ENCODE measurements around the gene IL5RA.

The IL5RA gene

DNA sequence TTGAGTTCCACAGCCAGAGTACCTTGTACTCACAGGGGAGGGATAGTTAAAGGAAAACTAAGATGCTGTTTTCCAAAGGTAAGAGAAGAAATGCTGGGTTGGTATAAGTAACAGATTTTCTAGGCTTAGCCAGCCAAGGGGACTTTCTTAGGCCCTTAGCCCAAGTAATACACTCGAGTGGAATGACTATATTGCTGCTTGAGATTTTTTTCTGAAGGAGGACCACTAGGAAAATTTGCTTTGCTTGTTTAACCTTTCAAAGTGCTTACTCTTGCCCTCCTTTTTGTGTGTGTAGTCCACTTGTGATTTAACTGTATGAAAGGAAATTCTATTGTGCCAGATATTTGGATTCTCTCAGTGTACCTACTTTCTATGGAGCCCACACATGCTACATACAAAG lies 50.5 kb downstream of the IL5RA start:
- peaks cover 14% of the 10 kb centered on the region; the same call in 1 of the 2 replicates for H3K4me1 ChIP-seq (ENCODE audit: insufficient read depth, low read length)
- H3K9me3 ChIP-seq (ENCODE audit: insufficient read depth, low read depth, low read length): no peaks in the 10 kb centered on the region
- H3K27me3 ChIP-seq (ENCODE audit: insufficient read depth, low read length): no peaks in the 10 kb centered on the region

DNA sequence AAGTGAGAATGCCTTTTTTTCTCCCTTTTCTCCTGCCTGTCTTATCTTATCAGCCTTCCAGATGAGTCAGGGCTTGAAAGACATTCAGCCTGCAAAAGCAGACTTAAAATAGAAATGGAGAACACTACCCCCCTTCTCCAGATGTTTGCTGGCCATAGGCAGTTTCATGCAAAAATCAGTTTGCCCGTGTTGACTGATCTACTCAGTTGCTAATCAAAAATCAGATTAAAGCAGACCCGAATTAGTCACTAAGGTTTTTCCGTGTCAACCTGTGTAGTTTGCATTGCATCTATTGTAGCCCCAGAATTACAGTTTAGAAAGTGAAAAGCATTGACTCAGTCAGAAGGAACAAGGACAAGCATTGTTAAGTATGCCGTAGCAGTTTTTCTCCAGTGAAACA lies 56.2 kb downstream of the IL5RA start:
- Histone ChIP-seq H3K9ac (ENCODE audit: low read depth, low read length) (no peak overlapping the region), H3K4me1 (ENCODE audit: insufficient read depth, low read length) (peaks cover 7% of the 10 kb centered on the region; the same call in 1 of the 2 replicates), H3K9me3 (ENCODE audit: insufficient read depth, low read depth, low read length) (no peaks in the 10 kb centered on the region), H3K27me3 (ENCODE audit: insufficient read depth, low read length) (no peaks in the 10 kb centered on the region), H3K36me3 (ENCODE audit: insufficient read depth, low read depth, low read length) (no peaks in the 10 kb centered on the region), H3K4me3 (ENCODE audit: low read length) (no peak overlapping the region), H3K27ac (ENCODE audit: low read length) (no peak overlapping the region)

More for the DNA sequence above, 50.5 kb downstream of the IL5RA start:
- Histone ChIP-seq H3K36me3 (ENCODE audit: insufficient read depth, low read depth, low read length) (no peaks in the 10 kb centered on the region), H3K4me3 (ENCODE audit: low read length) (no peak overlapping the region), H3K27ac (ENCODE audit: low read length) (no peak overlapping the region), H3K9ac (ENCODE audit: low read depth, low read length) (no peak overlapping the region)

DNA sequence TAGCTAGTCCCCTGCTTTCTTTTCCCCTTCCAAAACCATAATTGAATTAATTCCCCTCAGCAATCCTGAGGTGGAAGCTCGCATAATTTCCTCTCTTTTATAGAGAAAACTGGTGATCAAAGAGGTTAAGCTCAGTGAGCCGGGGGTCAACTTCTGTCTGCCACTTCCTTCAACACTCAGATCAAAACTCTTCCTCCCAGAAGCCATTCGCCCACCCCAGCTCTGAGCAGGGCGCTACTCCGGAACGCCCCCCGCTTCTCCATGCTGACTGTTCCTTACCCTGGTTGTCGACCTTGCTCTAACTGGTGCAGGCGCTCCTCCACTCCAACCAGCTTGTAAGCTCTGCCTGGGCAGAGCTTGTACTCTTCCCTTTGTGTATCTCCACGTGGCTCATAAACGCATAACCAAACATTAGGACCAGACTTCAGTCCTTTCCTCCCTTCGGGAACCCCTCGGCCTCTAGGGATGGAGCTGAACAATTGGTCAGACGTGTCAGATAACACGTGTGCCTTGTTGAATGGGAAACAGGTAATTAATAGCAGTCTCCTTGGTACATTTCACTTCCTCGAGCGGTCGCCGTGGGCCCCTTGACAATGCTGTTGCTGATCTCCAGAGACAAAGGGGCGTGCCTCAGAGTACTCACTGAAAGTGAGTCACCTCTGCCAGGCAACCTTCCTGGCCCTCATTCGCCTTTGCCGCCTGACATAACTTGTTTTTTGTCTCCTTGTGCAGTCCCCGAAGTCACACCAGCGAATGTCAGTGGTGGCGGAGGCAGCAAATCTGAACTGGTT lies 71.8 kb downstream of the IL5RA start:
- Histone ChIP-seq H3K27me3 (ENCODE audit: insufficient read depth, low read length) (no peaks in the 10 kb centered on the region; the same call in 1 of the 2 replicates), H3K9ac (ENCODE audit: low read depth, low read length) (no peak overlapping the region), H3K27ac (ENCODE audit: low read length) (no peak overlapping the region), H3K4me3 (ENCODE audit: low read length) (no peak overlapping the region), H3K4me1 (ENCODE audit: insufficient read depth, low read length) (0 out of 2 replicates have a peak, but pooled peaks cover 2% of the 10 kb centered on the region), H3K36me3 (ENCODE audit: insufficient read depth, low read depth, low read length) (no peaks in the 10 kb centered on the region), H3K9me3 (ENCODE audit: insufficient read depth, low read depth, low read length) (no peaks in the 10 kb centered on the region)

DNA sequence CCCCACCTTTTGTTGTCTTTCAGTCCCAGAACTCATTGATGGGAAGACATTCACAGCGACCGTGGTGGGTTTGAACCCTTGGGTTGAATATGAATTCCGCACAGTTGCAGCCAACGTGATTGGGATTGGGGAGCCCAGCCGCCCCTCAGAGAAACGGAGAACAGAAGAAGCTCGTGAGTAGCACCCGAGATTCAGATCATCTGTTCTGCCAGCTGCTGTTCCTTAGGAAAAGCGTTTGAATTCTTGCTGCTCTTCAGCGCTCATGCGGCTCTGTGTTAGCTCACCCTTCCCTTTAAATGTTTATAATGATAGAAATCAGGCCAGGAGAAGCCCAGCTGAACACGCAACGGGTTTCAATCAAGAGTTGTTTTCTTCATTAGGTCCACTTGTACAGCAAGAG lies 73.0 kb downstream of the IL5RA start:
- H3K9ac ChIP-seq (ENCODE audit: low read depth, low read length): no peak overlapping the region

DNA sequence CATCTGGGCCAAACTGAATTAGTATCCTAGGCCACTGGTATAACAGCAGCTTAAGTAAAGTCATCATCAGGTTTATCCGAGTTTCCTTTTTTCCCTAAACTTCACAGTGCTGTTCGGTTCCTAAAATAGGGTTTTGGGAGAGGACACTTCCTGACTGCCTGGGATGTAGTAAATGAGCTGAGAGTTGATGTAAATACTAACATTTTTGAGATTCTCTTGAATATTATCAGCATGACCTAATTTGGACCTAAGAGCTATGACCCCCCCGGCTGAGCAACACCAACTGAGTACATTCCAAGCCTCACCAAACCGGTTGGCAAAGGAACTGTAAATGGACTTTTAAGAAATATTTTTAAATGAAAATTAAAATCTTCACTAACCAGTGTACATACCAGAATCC lies 78.8 kb downstream of the IL5RA start:
- Histone ChIP-seq H3K27ac (ENCODE audit: low read length) (no peak overlapping the region), H3K36me3 (ENCODE audit: insufficient read depth, low read depth, low read length) (no peaks in the 10 kb centered on the region), H3K9me3 (ENCODE audit: insufficient read depth, low read depth, low read length) (no peaks in the 10 kb centered on the region), H3K9ac (ENCODE audit: low read depth, low read length) (no peak overlapping the region), H3K4me1 (ENCODE audit: insufficient read depth, low read length) (0 out of 2 replicates have a peak, but pooled peaks cover 2% of the 10 kb centered on the region), H3K27me3 (ENCODE audit: insufficient read depth, low read length) (no peaks in the 10 kb centered on the region), H3K4me3 (ENCODE audit: low read length) (no peak overlapping the region)

More for the DNA sequence above, 73.0 kb downstream of the IL5RA start:
- H3K27ac ChIP-seq (ENCODE audit: low read length): no peak overlapping the region
- H3K4me1 ChIP-seq (ENCODE audit: insufficient read depth, low read length): 0 out of 2 replicates have a peak, but pooled peaks cover 2% of the 10 kb centered on the region
- H3K27me3 ChIP-seq (ENCODE audit: insufficient read depth, low read length): no peaks in the 10 kb centered on the region; the same call in 1 of the 2 replicates
- no peaks in the 10 kb centered on the region for H3K36me3 ChIP-seq (ENCODE audit: insufficient read depth, low read depth, low read length)
- H3K4me3 ChIP-seq (ENCODE audit: low read length): no peak overlapping the region
- no peaks in the 10 kb centered on the region for H3K9me3 ChIP-seq (ENCODE audit: insufficient read depth, low read depth, low read length)

DNA sequence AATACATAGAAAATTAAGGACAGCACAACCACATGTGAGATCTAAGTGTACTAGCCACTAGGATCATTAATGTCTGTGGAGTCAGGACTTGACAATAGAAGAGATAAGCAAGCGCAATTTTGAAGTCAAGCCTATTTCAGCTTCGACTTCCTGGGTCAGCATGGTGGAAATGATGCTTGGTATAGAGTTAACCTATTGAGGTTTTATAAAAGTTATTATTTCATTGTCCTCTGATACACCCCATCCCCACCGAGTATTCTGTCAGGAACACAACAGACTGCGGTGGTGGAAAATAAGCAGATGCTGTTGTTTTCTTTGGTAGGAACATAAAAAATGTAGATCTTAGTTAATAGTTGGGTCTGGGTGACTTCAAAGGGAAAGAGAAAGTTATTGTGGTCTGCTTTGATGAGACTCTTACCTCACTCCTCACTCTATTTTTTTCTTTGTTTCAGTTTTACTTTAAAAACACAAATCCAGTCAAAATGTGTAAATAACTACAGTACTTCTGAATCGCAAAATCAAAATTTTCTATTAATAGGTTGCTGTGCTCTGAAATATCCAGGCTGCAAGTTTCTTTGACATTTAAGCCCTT lies 82.1 kb downstream of the IL5RA start:
- Histone ChIP-seq H3K4me1 (ENCODE audit: insufficient read depth, low read length) (0 out of 2 replicates have a peak, but pooled peaks cover 2% of the 10 kb centered on the region), H3K9ac (ENCODE audit: low read depth, low read length) (no peak overlapping the region), H3K4me3 (ENCODE audit: low read length) (no peak overlapping the region), H3K36me3 (ENCODE audit: insufficient read depth, low read depth, low read length) (no peaks in the 10 kb centered on the region), H3K27me3 (ENCODE audit: insufficient read depth, low read length) (no peaks in the 10 kb centered on the region), H3K9me3 (ENCODE audit: insufficient read depth, low read depth, low read length) (no peaks in the 10 kb centered on the region), H3K27ac (ENCODE audit: low read length) (no peak overlapping the region)

DNA sequence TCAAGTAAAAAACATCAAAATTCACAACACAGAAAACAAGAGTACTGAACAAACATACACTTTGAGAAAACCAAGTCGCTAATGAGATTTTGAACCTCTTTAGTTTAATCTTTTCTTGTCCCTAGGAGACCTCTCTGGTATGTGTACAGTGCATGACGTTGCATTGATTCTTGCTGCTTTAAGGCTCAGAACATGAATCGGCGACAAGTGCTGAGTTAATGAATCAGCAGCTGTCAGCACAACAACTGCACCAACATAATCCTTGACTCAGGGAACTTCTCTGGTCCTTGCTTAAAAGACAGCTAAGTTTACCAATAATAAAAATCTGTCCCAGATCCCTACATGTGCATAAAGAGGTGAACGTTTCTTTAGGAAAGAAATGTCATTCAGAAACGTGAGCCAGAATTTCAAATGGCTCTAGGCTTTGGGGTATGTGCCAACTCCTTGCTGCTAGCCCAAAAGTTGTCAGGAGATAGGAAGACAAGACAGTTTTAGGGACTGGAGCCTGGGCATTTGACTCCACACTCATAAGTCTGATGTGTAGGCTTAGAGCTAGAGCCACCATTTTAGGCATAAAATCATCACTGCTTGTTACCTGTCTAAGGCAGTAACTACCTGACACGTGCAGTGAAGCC lies 86.9 kb downstream of the IL5RA start:
- Histone ChIP-seq H3K36me3 (ENCODE audit: insufficient read depth, low read depth, low read length) (no peaks in the 10 kb centered on the region), H3K9ac (ENCODE audit: low read depth, low read length) (no peak overlapping the region), H3K4me3 (ENCODE audit: low read length) (no peak overlapping the region), H3K4me1 (ENCODE audit: insufficient read depth, low read length) (peaks cover 4% of the 10 kb centered on the region; the same call in 1 of the 2 replicates), H3K27me3 (ENCODE audit: insufficient read depth, low read length) (no peaks in the 10 kb centered on the region), H3K9me3 (ENCODE audit: insufficient read depth, low read depth, low read length) (no peaks in the 10 kb centered on the region), H3K27ac (ENCODE audit: low read length) (no peak overlapping the region)

DNA sequence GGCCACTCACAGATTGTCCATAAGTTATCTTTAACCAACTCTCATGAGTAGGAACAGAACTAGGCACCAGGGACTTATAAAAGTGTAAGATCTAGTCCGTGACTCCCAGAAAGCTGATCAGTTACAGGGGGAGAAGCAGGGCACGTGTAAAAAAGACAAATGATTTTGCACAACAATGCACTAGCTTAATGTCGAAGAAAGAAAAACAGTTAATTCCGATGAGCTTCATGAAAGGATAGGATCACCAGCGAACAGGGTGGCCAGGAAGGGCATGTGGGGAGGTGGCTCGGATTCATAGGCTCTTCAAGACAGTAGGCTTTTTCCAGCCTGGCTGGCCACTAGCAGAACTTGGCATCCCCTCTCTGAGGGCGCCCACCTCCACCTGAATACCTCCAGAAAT lies 90.0 kb downstream of the IL5RA start:
- no peak overlapping the region for H3K27ac ChIP-seq (ENCODE audit: low read length)
- peaks cover 18% of the 10 kb centered on the region for H3K4me1 ChIP-seq (ENCODE audit: insufficient read depth, low read length)
- H3K9me3 ChIP-seq (ENCODE audit: insufficient read depth, low read depth, low read length): no peaks in the 10 kb centered on the region
- no peaks in the 10 kb centered on the region for H3K36me3 ChIP-seq (ENCODE audit: insufficient read depth, low read depth, low read length)
- no peak overlapping the region for H3K9ac ChIP-seq (ENCODE audit: low read depth, low read length)
- H3K4me3 ChIP-seq (ENCODE audit: low read length): no peak overlapping the region
- no peaks in the 10 kb centered on the region for H3K27me3 ChIP-seq (ENCODE audit: insufficient read depth, low read length)

All from iPS-20b (cell line).